A549 (cell line): ENCODE data around the gene ABI2. TPM values are rescaled to one million over a fixed set of nuclear protein-coding genes. Genes with fewer than 3 reads are reported as not detected.

Source experiments
- ATAC-seq, 2 experiments: fragments of 200-7000 bp in 1 of 2; fragments of >200 bp in 1 of 2; cut with Nextera tagmentation in 1 of 2; cut with Tn5 transposase in 1 of 2; 3 replicates each; pipeline versions ENCODE4 v1.8.0 to v1.9.1; 2018 to 2020; ENCODE audit warnings: mild to moderate bottlenecking in 1 of 2, moderate library complexity in 1 of 2
- CTCF ChIA-PET: fragments of 300-600 bp; sonication (Branson Sonifier 250); formaldehyde crosslinking; extraction: SDS; loops from one replicate; lab custom pipeline; 2021; ENCODE audit warnings: antibody characterized with exemption, inconsistent platforms; lab: Yijun Ruan, JAX
- POLR2A ChIA-PET: fragments of 350-600 bp; formaldehyde crosslinking; extraction: SDS; loops from one replicate; lab custom pipeline; 2021; ENCODE audit warnings: antibody characterized with exemption, inconsistent platforms; lab: Yijun Ruan, JAX
- DNase-seq, 2 experiments: peaks; one replicate each; pipeline versions ENCODE4 v3.0.0 to v3.0.0-alpha.2; 2011 to 2016; ENCODE audit warnings: low read depth in 1 of 2, low spot score in 1 of 2
- FAIRE-seq: peaks from 2 replicates; lab custom pipeline; 2011; peaks lifted over from hg19 to GRCh38; lab: Jason Lieb, UNC
- H3K27ac ChIP-seq, 2 experiments: fragments of >200 bp; sonication (Bioruptor Twin); formaldehyde crosslinking; 3 replicates each; pipeline ENCODE4 v1.5.1; 2016 to 2017
- H3K4me1 ChIP-seq: fragments of >200 bp; sonication (Bioruptor Twin); formaldehyde crosslinking; 3 replicates; pipeline ENCODE4 v1.6.1; 2016
- H3K4me2 ChIP-seq: fragments of >200 bp; sonication (Bioruptor Twin); formaldehyde crosslinking; 3 replicates; pipeline ENCODE4 v1.6.1; 2016
- H3K4me3 ChIP-seq: fragments of >200 bp; sonication (Bioruptor Twin); formaldehyde crosslinking; 3 replicates; pipeline ENCODE4 v1.5.1; 2016
- H3K9me3 ChIP-seq: fragments of >200 bp; sonication (Bioruptor Twin); formaldehyde crosslinking; 3 replicates; pipeline ENCODE4 v1.6.1; 2016
- BCL3 ChIP-seq: fragments of >200 bp; sonication (Bioruptor Twin); formaldehyde crosslinking; IDR thresholded peaks from 3 replicates; pipeline ENCODE4 v1.6.1; 2016
- BHLHE40 ChIP-seq: IDR thresholded peaks from 2 replicates; pipeline ENCODE4 v1.6.1; 2012; ENCODE audit warnings: low read depth, low read length, inconsistent platforms
- CHD2 ChIP-seq: fragments of 150-350 bp; IDR thresholded peaks from 2 replicates; pipeline ENCODE4 v1.6.1; 2014; ENCODE audit warnings: low read length; ENCODE audit not compliant: partially characterized antibody
- CHD4 ChIP-seq: fragments of 200-600 bp; sonication (generic); IDR thresholded peaks from 2 replicates; pipeline ENCODE4 v1.6.1; 2016; ENCODE audit warnings: antibody characterized with exemption, mild to moderate bottlenecking, borderline replicate concordance
- CTCF ChIP-seq: fragments of >200 bp; sonication (Bioruptor Twin); formaldehyde crosslinking; IDR thresholded peaks from 3 replicates; pipeline ENCODE4 v1.5.1; 2016
- ESRRA ChIP-seq: fragments of 150-350 bp; IDR thresholded peaks from 2 replicates; pipeline ENCODE4 v1.6.1; 2014; ENCODE audit warnings: mild to moderate bottlenecking, low read length, borderline replicate concordance
- FOSB ChIP-seq: fragments of 250-450 bp; sonication (Bioruptor Pico); IDR thresholded peaks from 2 replicates; pipeline ENCODE4 v1.5.0; 2020; ENCODE audit warnings: mild to moderate bottlenecking, moderate library complexity
- GATA3 ChIP-seq: IDR thresholded peaks from 2 replicates; pipeline ENCODE4 v1.6.1; 2012; ENCODE audit warnings: borderline replicate concordance
- HMGXB4 ChIP-seq: fragments of 250-450 bp; sonication (Bioruptor Pico); IDR thresholded peaks from 2 replicates; pipeline ENCODE4 v1.5.0; 2021; ENCODE audit warnings: mild to moderate bottlenecking, moderate library complexity, borderline replicate concordance
- JUN ChIP-seq, 2 experiments: fragments of >200 bp; sonication (Bioruptor Twin); formaldehyde crosslinking; IDR thresholded peaks; 2 replicates in 1 of 2; 3 replicates in 1 of 2; pipeline ENCODE4 v1.6.1; 2016 to 2017
- KDM1A ChIP-seq: fragments of 200-600 bp; sonication (generic); IDR thresholded peaks from 2 replicates; pipeline ENCODE4 v1.6.1; 2016; ENCODE audit warnings: low read depth, mild to moderate bottlenecking
- KDM5A ChIP-seq: fragments of 200-600 bp; sonication (generic); IDR thresholded peaks from 2 replicates; pipeline ENCODE4 v1.6.1; 2016; ENCODE audit warnings: antibody characterized with exemption, mild to moderate bottlenecking
- MYC ChIP-seq: IDR thresholded peaks from 2 replicates; pipeline ENCODE4 v1.6.1; 2012; ENCODE audit warnings: mild to moderate bottlenecking, inconsistent platforms, low read length, improper control_type of control experiment, borderline replicate concordance
- NFE2L2 ChIP-seq: fragments of 150-350 bp; conservative IDR thresholded peaks from 2 replicates; pipeline ENCODE4 v1.6.1; 2014; ENCODE audit warnings: low read length
- NR3C1 ChIP-seq: fragments of >200 bp; sonication (Bioruptor Twin); formaldehyde crosslinking; IDR thresholded peaks from 3 replicates; pipeline ENCODE4 v1.6.1; 2017
- PHF8 ChIP-seq: fragments of 200-600 bp; sonication (generic); IDR thresholded peaks from 2 replicates; pipeline ENCODE4 v1.6.1; 2016; ENCODE audit warnings: low read depth, mild to moderate bottlenecking, antibody characterized with exemption, moderate library complexity, borderline replicate concordance
- POLR2A ChIP-seq: IDR thresholded peaks from 2 replicates; pipeline ENCODE4 v1.6.1; 2012; ENCODE audit warnings: mild to moderate bottlenecking, low read length
- RAD21 ChIP-seq, 2 experiments: fragments of >200 bp in 1 of 2; sonication (Bioruptor Twin) in 1 of 2; formaldehyde crosslinking in 1 of 2; IDR thresholded peaks in 1 of 2; conservative IDR thresholded peaks in 1 of 2; 2 replicates in 1 of 2; 3 replicates in 1 of 2; pipeline ENCODE4 v1.6.1; 2012 to 2018; ENCODE audit warnings: inconsistent platforms in 1 of 2
- RARB ChIP-seq: fragments of 250-450 bp; sonication (Bioruptor Pico); IDR thresholded peaks from 2 replicates; pipeline ENCODE4 v1.8.0; 2021; ENCODE audit warnings: mild to moderate bottlenecking, moderate library complexity
- SMC3 ChIP-seq: fragments of >200 bp; sonication (Bioruptor Twin); formaldehyde crosslinking; IDR thresholded peaks from 3 replicates; pipeline ENCODE4 v1.6.1; 2018; ENCODE audit warnings: inconsistent platforms
- SREBF2 ChIP-seq: fragments of 450-650 bp; IDR thresholded peaks from 2 replicates; pipeline ENCODE4 v1.6.1; 2014; ENCODE audit warnings: mild to moderate bottlenecking, moderate library complexity
- TFCP2L1 ChIP-seq: fragments of 250-450 bp; sonication (Bioruptor Pico); IDR thresholded peaks from 2 replicates; pipeline ENCODE4 v1.5.0; 2021; ENCODE audit warnings: mild to moderate bottlenecking
- TP53 ChIP-seq: fragments of 250-450 bp; sonication (Bioruptor Pico); IDR thresholded peaks from 2 replicates; pipeline ENCODE4 v1.5.0; 2021; ENCODE audit warnings: mild to moderate bottlenecking, moderate library complexity
- USF2 ChIP-seq: fragments of 450-650 bp; IDR thresholded peaks from 2 replicates; pipeline ENCODE4 v1.6.1; 2014; ENCODE audit warnings: antibody characterized with exemption
- ZNF302 ChIP-seq: fragments of 250-450 bp; sonication (Bioruptor Pico); IDR thresholded peaks from 2 replicates; pipeline ENCODE4 v1.9.0; 2021; ENCODE audit warnings: inconsistent platforms, mild to moderate bottlenecking, moderate library complexity
- ZSCAN20 ChIP-seq: fragments of 250-450 bp; sonication (Bioruptor Pico); IDR thresholded peaks from 2 replicates; pipeline ENCODE4 v1.8.0; 2022; ENCODE audit warnings: mild to moderate bottlenecking, moderate library complexity
- WGBS: methylation state at CpG from one replicate; pipeline ENCODE4 v1.1.6; 2017; ENCODE audit errors: missing lambda C conversion rate; 5-methylcytosine and 5-hydroxymethylcytosine counted together
- polyA plus RNA-seq, 4 experiments: library from polyadenylated mRNA; depleted of rRNA in 3 of 4; stranded (reverse); fragments of >200 nt; fragmentation: RNase III in 1 of 4; extraction: RNeasy Plus Mini Kit Qiagen cat#74134 plus additional on column Dnase treatment in 1 of 4; gene quantifications; 2 replicates in 3 of 4; 3 replicates in 1 of 4; pipeline ENCODE4 v1.2.3, GENCODE V29; 2011 to 2017
- TF ChIP-seq, protein P1 (sequence below): IDR thresholded peaks from 2 replicates; pipeline ENCODE4 v1.6.1; 2012
- TF ChIP-seq, protein P2 (sequence below): fragments of 200-600 bp; sonication (generic); IDR thresholded peaks from 2 replicates; pipeline ENCODE4 v1.6.1; 2016; ENCODE audit warnings: antibody characterized with exemption, mild to moderate bottlenecking, moderate library complexity

The ABI2 gene
- polyA plus RNA-seq, 2 of the 4 experiments (the other 2 are of a cell fraction) = 36.2 to 51.1 TPM

GRCh38 chr2:203480623-203481022 is 152.4 kb downstream of the ABI2 start:
- CTCF ChIA-PET = interaction anchor here (0.9 to 1.6 kb wide), 3 partner anchors 134 to 335 kb away, joined by 4 read pairs; no protein-coding TSS in a partner anchor
- Histone ChIP-seq H3K4me2 (no peak overlapping the region), H3K9me3 (no peaks in the 10 kb centered on the region), H3K27ac (no peak overlapping the region), H3K4me3 (no peak overlapping the region), H3K4me1 (no peaks in the 10 kb centered on the region)
- ATAC-seq (no peak), DNase-seq (no peak), FAIRE-seq (no peak)
- TF ChIP-seq KDM5A (no peak), HMGXB4 (no peak), ZNF302 (CRISPR knock-in tag) (no peak), ZSCAN20 (no peak), JUN (IDR thresholded peaks at IDR 0.05) (no peak), SREBF2 (no peak), BCL3 (no peak), KDM1A (no peak), TP53 (CRISPR knock-in tag) (no peak), MYC (no peak), RARB (CRISPR knock-in tag) (no peak), BHLHE40 (no peak), FOSB (CRISPR knock-in tag) (no peak), PHF8 (no peak), TFCP2L1 (CRISPR knock-in tag) (no peak), NFE2L2 (no peak), POLR2A (no peak), CHD4 (no peak)
- POLR2A ChIA-PET = no interaction called here
- WGBS = 89% methylated on average over 5 of the region's 5 CpGs

DNA sequence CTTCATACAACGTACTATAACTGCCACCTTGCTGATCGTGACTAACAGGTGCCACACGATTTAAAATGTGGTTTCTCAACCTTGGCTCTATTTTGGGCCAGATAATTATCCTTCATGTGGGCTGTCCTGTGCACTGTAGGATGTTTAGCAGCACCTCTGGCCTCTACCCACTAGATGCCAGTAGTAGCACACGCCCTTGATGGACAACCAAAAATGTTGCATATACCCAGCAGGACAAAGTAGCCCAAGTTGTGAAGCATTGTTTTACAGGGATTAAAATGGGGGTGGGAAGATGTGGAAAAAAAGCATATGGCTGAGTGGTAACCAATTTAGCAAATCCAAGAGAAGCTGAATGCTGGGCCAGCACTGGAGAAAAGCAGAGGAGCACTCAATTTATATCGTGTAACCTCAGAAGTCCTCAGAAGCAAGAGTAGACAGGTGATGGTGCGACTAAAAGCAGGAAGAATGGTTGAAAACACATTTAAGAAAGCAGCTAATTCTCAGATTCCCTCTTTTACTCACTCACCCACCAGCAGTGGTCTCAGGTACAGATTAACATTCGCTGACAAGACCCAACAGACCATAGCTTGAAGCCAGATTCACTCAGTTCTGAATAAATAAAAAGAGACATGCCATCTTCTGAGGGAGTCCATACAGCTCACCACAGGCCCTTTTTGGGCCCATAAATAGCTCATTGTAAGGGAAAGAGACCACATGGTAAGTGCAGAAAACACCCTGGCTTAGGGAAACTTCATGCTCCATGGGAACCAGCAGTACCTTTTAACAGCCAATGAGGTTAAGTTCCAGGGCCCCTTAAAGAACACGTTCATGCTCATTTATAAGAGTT is 156.3 kb downstream of the ABI2 start:
- Histone ChIP-seq H3K9me3 (no peaks in the 10 kb centered on the region), H3K4me1 (no peaks in the 10 kb centered on the region), H3K27ac (no peak overlapping the region), H3K4me2 (no peak overlapping the region), H3K4me3 (no peak overlapping the region)
- ChIA-PET POLR2A (no interaction called here), CTCF (interaction anchor here (0.6 to 2.8 kb wide), 13 partner anchors 11 to 421 kb away, joined by 3 to 18 read pairs (median 4); no protein-coding TSS in a partner anchor)
- TF ChIP-seq SMC3 (peak; percentile 85), ESRRA (no peak), CHD2 (no peak), GATA3 (no peak), KDM5A (no peak), RAD21 (conservative IDR thresholded peaks at IDR 0.05 in 1 of 2, IDR thresholded peaks at IDR 0.05 in 1 of 2) (peak; percentile 85 to 89), USF2 (no peak), POLR2A (no peak), NR3C1 (no peak), CTCF (peak; percentile 68)
- TF ChIP-seq, protein P1, sequence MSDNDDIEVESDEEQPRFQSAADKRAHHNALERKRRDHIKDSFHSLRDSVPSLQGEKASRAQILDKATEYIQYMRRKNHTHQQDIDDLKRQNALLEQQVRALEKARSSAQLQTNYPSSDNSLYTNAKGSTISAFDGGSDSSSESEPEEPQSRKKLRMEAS = no peak
- TF ChIP-seq, protein P2, sequence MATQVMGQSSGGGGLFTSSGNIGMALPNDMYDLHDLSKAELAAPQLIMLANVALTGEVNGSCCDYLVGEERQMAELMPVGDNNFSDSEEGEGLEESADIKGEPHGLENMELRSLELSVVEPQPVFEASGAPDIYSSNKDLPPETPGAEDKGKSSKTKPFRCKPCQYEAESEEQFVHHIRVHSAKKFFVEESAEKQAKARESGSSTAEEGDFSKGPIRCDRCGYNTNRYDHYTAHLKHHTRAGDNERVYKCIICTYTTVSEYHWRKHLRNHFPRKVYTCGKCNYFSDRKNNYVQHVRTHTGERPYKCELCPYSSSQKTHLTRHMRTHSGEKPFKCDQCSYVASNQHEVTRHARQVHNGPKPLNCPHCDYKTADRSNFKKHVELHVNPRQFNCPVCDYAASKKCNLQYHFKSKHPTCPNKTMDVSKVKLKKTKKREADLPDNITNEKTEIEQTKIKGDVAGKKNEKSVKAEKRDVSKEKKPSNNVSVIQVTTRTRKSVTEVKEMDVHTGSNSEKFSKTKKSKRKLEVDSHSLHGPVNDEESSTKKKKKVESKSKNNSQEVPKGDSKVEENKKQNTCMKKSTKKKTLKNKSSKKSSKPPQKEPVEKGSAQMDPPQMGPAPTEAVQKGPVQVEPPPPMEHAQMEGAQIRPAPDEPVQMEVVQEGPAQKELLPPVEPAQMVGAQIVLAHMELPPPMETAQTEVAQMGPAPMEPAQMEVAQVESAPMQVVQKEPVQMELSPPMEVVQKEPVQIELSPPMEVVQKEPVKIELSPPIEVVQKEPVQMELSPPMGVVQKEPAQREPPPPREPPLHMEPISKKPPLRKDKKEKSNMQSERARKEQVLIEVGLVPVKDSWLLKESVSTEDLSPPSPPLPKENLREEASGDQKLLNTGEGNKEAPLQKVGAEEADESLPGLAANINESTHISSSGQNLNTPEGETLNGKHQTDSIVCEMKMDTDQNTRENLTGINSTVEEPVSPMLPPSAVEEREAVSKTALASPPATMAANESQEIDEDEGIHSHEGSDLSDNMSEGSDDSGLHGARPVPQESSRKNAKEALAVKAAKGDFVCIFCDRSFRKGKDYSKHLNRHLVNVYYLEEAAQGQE = no peak
- peak; percentile 90 to 96; a peak in 5 of 6 replicates for ATAC-seq
- peak in 1 of 2 experiments; percentile 61 for DNase-seq
- WGBS = 73% methylated on average over 8 of the region's 8 CpGs
- FAIRE-seq = no peak
